ENCODE measurements around the gene SWAP70. TPM values are rescaled to one million over a fixed set of nuclear protein-coding genes. Genes with fewer than 3 reads are reported as not detected.

The SWAP70 gene
- total RNA-seq, 2 experiments from 2014 or later: 8.9 to 9.6 TPM

- TF ChIP-seq, protein P1, sequence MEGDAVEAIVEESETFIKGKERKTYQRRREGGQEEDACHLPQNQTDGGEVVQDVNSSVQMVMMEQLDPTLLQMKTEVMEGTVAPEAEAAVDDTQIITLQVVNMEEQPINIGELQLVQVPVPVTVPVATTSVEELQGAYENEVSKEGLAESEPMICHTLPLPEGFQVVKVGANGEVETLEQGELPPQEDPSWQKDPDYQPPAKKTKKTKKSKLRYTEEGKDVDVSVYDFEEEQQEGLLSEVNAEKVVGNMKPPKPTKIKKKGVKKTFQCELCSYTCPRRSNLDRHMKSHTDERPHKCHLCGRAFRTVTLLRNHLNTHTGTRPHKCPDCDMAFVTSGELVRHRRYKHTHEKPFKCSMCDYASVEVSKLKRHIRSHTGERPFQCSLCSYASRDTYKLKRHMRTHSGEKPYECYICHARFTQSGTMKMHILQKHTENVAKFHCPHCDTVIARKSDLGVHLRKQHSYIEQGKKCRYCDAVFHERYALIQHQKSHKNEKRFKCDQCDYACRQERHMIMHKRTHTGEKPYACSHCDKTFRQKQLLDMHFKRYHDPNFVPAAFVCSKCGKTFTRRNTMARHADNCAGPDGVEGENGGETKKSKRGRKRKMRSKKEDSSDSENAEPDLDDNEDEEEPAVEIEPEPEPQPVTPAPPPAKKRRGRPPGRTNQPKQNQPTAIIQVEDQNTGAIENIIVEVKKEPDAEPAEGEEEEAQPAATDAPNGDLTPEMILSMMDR (IDR thresholded peaks at IDR 0.05): no peak
- DNase-seq: no peak
- Mint-ChIP-seq H3K27me3 (peaks cover 3% of the 10 kb centered on the region), H3K4me3 (no peak overlapping the region), H3K9me3 (peaks cover 2% of the 10 kb centered on the region), H3K36me3 (ENCODE audit: low read depth) (no peaks in the 10 kb centered on the region), H3K4me1 (ENCODE audit: low read depth) (no peaks in the 10 kb centered on the region), H3K27ac (no peak overlapping the region)
- no peak for ATAC-seq
- intact Hi-C loops (cut with micrococcal nuclease): no loop called here
- POLR2A ChIA-PET: no interaction called here
- CTCF ChIA-PET: no interaction called here
Measured at GRCh38 chr11:9645881-9646280, 18.0 kb upstream of the SWAP70 start.

GRCh38 chr11:9646324-9646723, 17.6 kb upstream of the SWAP70 start:
- Mint-ChIP-seq H3K27ac (no peak overlapping the region), H3K9me3 (peaks cover 2% of the 10 kb centered on the region), H3K4me3 (no peak overlapping the region), H3K4me1 (ENCODE audit: low read depth) (no peaks in the 10 kb centered on the region), H3K36me3 (ENCODE audit: low read depth) (no peaks in the 10 kb centered on the region), H3K27me3 (peaks cover 3% of the 10 kb centered on the region)
- no peak for DNase-seq
- intact Hi-C loops (cut with micrococcal nuclease): no loop called here
- TF ChIP-seq, protein P1 (IDR thresholded peaks at IDR 0.05): no peak
- ATAC-seq: no peak
- ChIA-PET CTCF (interaction anchor here (0.9 kb wide), 1 partner anchor 11 kb away, joined by 3 read pairs; no protein-coding TSS in a partner anchor), POLR2A (no interaction called here)

DNA sequence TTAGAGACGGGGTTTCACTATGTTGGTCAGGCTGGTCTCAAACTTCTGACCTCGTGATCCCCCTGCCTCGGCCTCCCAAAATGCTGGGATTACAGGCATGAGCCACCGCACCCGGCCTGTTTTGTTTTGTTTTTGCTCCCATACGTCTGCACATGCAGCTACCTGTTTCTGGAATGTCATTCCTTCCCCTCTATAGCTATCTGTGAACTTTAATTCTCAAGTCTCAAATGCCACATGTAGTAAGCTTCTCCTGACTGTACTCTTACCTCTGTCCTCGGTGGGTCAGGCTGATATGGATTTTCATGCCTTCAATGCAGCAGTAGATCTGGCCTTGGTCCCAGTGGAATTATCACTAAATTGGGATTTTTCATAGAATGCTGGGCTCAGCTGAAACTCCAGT, 12.4 kb upstream of the SWAP70 start:
- no peaks in the 10 kb centered on the region for H3K4me1 Mint-ChIP-seq (ENCODE audit: low read depth)
- H3K4me3 Mint-ChIP-seq: no peak overlapping the region
- ATAC-seq: no peak
- H3K27me3 Mint-ChIP-seq: peaks cover 4% of the 10 kb centered on the region
- H3K36me3 Mint-ChIP-seq (ENCODE audit: low read depth): no peaks in the 10 kb centered on the region
- intact Hi-C loops (cut with micrococcal nuclease): no loop called here
- TF ChIP-seq, protein P1 (IDR thresholded peaks at IDR 0.05): no peak
- POLR2A ChIA-PET: no interaction called here
- no peak overlapping the region for H3K27ac Mint-ChIP-seq
- H3K9me3 Mint-ChIP-seq: peaks cover 2% of the 10 kb centered on the region
- no peak for DNase-seq
- CTCF ChIA-PET: interaction anchor here (0.7 to 1.1 kb wide), 2 partner anchors 17 to 27 kb away, joined by 3 to 4 read pairs; no protein-coding TSS in a partner anchor

- Mint-ChIP-seq H3K27ac (no peak overlapping the region), H3K4me1 (ENCODE audit: low read depth) (no peaks in the 10 kb centered on the region), H3K36me3 (ENCODE audit: low read depth) (no peaks in the 10 kb centered on the region), H3K9me3 (peaks cover 2% of the 10 kb centered on the region), H3K27me3 (peaks cover 4% of the 10 kb centered on the region), H3K4me3 (no peak overlapping the region)
- ChIA-PET CTCF (interaction anchor here (1.1 kb wide), 1 partner anchor 27 kb away, joined by 4 read pairs; no protein-coding TSS in a partner anchor), POLR2A (no interaction called here)
- intact Hi-C loops (cut with micrococcal nuclease): no loop called here
- no peak for DNase-seq
- TF ChIP-seq, protein P1 (IDR thresholded peaks at IDR 0.05): no peak
- ATAC-seq: no peak
Measured at GRCh38 chr11:9651899-9652748, 11.8 kb upstream of the SWAP70 start.

DNA sequence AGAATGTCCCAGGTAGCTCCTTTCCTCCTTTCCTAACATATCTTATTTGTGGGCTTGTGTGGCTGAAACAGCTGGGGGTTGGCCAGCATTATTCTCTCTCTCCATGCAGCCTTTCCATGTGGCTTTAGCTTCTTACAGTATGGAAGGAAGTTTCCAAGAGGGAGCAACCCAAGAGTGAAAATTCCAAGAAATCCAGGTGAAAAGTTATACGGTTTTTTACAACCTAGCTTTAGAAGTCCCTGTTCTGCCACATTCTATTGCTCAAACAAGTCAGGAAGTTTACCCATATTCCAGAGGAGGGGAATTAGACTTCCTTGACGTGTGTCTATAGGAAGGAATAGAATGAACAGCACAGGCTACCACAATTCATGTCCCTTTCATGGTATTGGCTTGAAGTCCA, 10.0 kb upstream of the SWAP70 start:
- intact Hi-C loops (cut with micrococcal nuclease): no loop called here
- ATAC-seq: no peak
- Mint-ChIP-seq H3K27ac (no peak overlapping the region), H3K4me3 (no peak overlapping the region), H3K36me3 (ENCODE audit: low read depth) (no peaks in the 10 kb centered on the region), H3K9me3 (no peaks in the 10 kb centered on the region), H3K4me1 (ENCODE audit: low read depth) (no peaks in the 10 kb centered on the region), H3K27me3 (peaks cover 3% of the 10 kb centered on the region)
- CTCF ChIA-PET: interaction anchor here (1.2 to 1.5 kb wide), 2 partner anchors 119 to 206 kb away, joined by 3 read pairs; no protein-coding TSS in a partner anchor
- POLR2A ChIA-PET: interaction anchor here (0.5 kb wide), 1 partner anchor 37 kb away, joined by 3 read pairs; no protein-coding TSS in a partner anchor
- TF ChIP-seq, protein P1 (IDR thresholded peaks at IDR 0.05): no peak
- no peak for DNase-seq

Data from activated CD8-positive, alpha-beta T cell treated with anti-CD3 and anti-CD28 coated beads for 36 hours (primary cell).